Adrenal gland (tissue), 5 donors: ENCODE measurements around the gene SPTBN2.

ENCODE experiments used
- CTCF ChIP-seq, 6 experiments: fragments of 450-650 bp in 4 of 6; fragments of 200-600 bp in 2 of 6; sonication (generic) in 1 of 6; IDR thresholded peaks; 1 replicate in 5 of 6; 2 replicates in 1 of 6; pipeline versions ENCODE4 v1.5.1 to v1.8.0; 2016 to 2021; ENCODE audit warnings: antibody characterized with exemption in 6 of 6, mild to moderate bottlenecking in 2 of 6, moderate library complexity in 1 of 6
- POLR2A ChIP-seq, 2 donors: fragments of 450-650 bp; IDR thresholded peaks; one replicate each; pipeline ENCODE4 v1.6.1; 2017; ENCODE audit warnings: antibody characterized with exemption in 2 of 2, mild to moderate bottlenecking in 2 of 2, moderate library complexity in 1 of 2
- donor health status: DM: no; HTN: no; CAD: no.

GRCh38 chr11:66643745-66644437, 85.1 kb downstream of the SPTBN2 start:
- no peak for TF ChIP-seq POLR2A (IDR thresholded peaks at IDR 0.05)
- TF ChIP-seq CTCF (IDR thresholded peaks at IDR 0.05), result no peak
